ENCODE measurements around the gene RPA4.
"Not testable (repeated sequence)": the region's sequence is repeated elsewhere in the genome, so short reads cannot be mapped to it uniquely, and the experiment has no call there.

RPA4 gene, protein sequence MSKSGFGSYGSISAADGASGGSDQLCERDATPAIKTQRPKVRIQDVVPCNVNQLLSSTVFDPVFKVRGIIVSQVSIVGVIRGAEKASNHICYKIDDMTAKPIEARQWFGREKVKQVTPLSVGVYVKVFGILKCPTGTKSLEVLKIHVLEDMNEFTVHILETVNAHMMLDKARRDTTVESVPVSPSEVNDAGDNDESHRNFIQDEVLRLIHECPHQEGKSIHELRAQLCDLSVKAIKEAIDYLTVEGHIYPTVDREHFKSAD

DNA sequence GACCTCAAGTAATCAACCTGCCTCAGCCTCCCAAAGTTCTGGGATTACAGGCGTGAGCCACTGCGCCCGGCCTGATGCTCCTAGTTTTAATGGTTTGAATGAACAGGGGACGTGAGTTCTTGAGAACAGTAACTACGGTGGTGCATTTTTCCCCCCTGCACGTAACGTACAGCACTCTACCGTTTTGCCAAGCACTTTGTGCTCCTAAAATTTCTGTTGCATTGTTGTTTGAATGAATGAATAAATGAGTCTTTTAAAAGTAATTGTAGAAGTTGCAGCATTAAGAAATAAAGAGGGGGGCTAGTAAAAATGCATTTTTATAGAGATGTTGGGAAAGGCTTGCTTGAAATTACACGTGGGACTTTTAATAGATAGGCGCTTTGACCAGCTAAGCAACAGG is at the start of gene RPA4:
RPA4 (plus strand) TSS at position 301 of the 400 bp plus-strand sequence. CDS start 403 bp downstream, outside the sequence.
- DNase-seq (ENCODE audit: low read depth in 1 of 2, low spot score in 1 of 2) = no peak

DNA sequence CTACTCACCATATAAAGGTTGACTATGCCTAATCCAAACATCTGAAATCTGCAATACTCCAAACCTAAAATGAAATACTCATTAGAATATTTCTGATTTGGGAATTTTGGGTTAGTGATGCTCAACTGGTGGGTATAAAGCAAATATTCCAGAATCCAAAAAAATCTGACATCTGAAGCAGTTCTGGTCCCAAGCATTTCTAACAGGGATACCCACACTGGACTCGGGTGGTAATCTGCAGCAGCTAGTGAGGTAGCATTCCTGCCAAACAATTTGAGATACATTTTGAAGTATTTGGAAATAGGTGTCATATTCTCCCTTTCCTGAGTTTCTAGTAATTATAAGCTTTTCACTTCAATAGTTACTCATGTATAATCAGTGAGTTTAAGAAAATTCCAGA is 49.6 kb upstream of the RPA4 start:
- no peak for DNase-seq (ENCODE audit: low read depth in 1 of 2, low spot score in 1 of 2)

DNA sequence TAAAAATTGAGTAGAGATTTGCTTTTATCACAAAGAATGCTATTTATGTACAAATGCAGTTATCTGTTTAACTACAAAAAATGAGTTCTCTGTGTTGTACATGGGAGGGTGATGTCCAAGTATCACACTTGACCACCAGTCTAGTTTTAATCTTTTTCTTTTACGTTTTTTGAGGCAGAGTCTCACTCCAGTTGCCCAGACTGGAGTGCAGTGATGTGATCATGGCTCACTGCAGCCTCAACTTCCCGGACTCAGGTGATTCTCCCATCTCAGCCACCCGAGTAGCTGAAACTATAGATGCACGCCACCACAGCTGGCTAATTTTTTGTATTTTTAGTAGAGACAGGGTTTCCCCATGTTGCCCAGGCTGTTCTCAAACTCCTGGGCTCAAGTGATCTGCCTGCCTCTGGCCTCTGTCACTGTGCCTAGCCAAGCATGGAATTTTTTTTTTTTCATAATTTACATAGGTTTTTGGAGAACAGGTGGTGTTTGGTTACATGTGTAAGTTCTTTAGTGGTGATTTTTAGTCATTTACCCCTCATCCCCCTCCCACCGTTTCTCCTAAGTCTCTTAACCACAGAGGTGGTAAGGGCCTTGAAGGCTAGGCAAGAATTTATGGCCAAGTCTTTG is 47.9 kb upstream of the RPA4 start:
- DNase-seq (ENCODE audit: low read depth in 1 of 2, low spot score in 1 of 2) = no peak

GRCh38 chrX:96837808-96838207 is 45.9 kb upstream of the RPA4 start:
- no peak for DNase-seq (ENCODE audit: low read depth in 1 of 2, low spot score in 1 of 2)

- DNase-seq (ENCODE audit: low read depth in 1 of 2, low spot score in 1 of 2) = no peak
Measured at GRCh38 chrX:96838537-96838936, 45.2 kb upstream of the RPA4 start.

DNA sequence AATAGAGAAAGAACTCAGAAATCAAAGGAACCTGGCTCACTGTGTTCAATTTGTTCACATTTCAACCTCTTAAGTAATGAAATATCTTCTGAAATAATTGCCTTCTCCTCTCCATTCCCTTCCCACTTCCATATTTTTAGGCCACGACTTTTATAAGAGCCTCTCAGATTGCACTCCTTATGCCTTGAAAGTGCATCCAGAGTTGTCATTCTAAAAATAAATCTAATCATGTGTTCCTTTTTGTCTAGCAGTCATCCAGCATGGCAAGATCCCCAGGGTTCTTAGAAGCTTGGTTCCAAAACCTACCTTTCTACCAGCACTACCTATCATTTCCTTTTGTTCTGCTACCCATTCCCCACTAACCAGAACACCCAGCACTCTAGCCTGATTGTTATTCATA is 42.4 kb upstream of the RPA4 start:
- no peak for DNase-seq (ENCODE audit: low read depth in 1 of 2, low spot score in 1 of 2)

GRCh38 chrX:96841866-96842265 is 41.8 kb upstream of the RPA4 start:
- DNase-seq (ENCODE audit: low read depth in 1 of 2, low spot score in 1 of 2) = not testable (repeated sequence)

GRCh38 chrX:96843566-96843965 is 40.1 kb upstream of the RPA4 start:
- no peak for DNase-seq (ENCODE audit: low read depth in 1 of 2, low spot score in 1 of 2)

DNA sequence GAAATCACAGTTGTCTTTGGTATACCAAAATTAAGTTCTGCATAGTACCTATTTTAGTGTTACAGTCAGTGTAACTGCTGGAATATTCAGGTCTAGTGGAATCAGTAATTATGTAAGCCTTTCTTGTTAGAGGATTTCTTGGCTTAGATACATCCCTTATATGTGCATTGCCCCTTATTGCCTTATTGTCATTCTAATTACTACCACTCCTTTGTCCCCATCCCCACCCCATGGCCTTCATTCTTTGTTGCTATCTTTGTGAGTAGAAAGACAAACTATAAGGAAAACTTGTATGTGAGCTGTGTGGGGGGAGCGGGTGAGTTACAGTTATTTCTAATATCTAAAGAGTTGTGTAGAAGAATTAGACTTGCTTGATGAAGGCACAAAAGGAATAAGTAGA is 36.9 kb upstream of the RPA4 start:
- DNase-seq (ENCODE audit: low read depth in 1 of 2, low spot score in 1 of 2) = no peak

DNA sequence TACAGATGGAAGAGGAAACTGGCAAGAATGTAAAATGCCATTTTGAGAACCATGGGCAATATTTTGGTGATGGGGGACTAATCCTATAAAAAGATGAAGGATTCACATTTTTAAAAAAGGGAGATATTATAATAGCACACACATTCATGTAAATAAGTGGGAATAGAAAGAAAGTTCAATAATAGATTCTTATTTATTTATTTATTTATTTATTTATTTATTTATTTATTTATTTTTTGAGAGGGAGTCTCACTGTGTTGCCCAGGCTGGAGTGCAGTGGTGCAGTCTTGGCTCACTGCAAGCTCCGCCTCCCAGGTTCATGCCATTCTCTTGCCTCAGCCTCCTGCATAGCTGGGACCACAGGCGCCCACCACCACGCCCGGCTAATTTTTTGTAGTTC is 24.3 kb upstream of the RPA4 start:
- DNase-seq (ENCODE audit: low read depth in 1 of 2, low spot score in 1 of 2) = not testable (repeated sequence)

GRCh38 chrX:96861218-96861617 is 22.5 kb upstream of the RPA4 start:
- no peak for DNase-seq (ENCODE audit: low read depth in 1 of 2, low spot score in 1 of 2)

DNA sequence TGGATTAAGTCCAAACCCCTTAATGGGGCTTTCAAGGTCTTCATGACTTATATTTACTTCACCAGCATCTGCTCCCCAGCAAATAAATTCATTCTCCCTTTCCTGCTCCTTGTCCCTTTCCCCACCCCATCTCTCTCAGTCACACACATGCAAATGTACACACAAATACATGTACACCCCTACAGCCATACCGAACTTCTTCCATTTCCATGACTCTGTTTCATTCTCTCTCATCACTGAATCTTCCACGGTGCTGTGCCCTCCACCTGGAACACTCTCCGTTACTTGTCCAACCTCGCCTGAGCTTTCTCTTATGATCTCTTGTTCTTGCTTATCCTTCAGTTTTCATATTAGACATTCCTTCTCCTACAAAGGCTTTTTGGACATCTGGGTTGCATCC is 22.0 kb upstream of the RPA4 start:
- DNase-seq (ENCODE audit: low read depth in 1 of 2, low spot score in 1 of 2) = no peak

- DNase-seq (ENCODE audit: low read depth in 1 of 2, low spot score in 1 of 2) = no peak
Measured at GRCh38 chrX:96884027-96884426, 319 bp downstream of the RPA4 start.

- DNase-seq (ENCODE audit: low read depth in 1 of 2, low spot score in 1 of 2) = no peak
Measured at GRCh38 chrX:96889726-96890125, 6.0 kb downstream of the RPA4 start.

DNA sequence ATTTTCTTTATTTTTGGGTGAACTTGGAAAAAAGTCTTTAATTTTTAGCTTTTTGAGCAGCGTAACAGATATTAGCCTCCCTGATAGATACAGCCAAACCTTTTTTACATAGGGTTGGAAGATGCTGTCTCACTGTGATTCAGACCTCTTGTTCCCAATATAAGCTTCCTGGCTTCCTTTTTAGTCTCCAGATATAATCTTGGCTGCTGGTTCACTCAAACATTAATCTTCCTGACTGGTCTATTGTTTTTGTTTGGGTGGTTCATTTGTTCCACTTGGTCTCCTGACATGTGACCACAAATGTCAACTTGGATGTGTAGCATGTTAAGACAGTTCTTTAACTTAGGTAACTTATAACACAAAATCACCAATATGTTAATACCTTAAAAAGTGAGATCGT is 23.0 kb downstream of the RPA4 start:
- DNase-seq (ENCODE audit: low read depth in 1 of 2, low spot score in 1 of 2) = no peak

- DNase-seq (ENCODE audit: low read depth in 1 of 2, low spot score in 1 of 2) = no peak
Measured at GRCh38 chrX:96907516-96908272, 24.0 kb downstream of the RPA4 start.

DNA sequence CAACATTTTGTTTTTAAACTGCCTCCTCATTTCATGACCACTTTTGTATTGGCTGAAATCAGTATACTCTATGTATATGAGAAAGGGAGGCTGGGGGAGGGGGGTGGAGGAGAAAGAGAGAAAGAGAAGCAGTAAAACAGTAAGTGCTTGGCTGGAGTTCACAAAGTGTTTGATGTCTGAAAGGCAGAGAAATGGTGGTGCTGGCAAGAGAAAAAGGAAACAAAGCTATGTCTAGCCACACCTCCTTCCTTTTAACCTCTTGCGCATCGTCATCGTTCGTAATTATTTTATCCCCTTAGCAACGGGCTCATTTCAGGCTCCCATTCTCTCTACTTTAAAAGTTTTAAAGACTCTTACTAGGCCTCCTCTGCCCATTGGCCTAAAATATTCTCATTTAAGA is 25.6 kb downstream of the RPA4 start:
- no peak for DNase-seq (ENCODE audit: low read depth in 1 of 2, low spot score in 1 of 2)

GRCh38 chrX:96918864-96919263 is 35.2 kb downstream of the RPA4 start:
- no peak for DNase-seq (ENCODE audit: low read depth in 1 of 2, low spot score in 1 of 2)

- no peak for DNase-seq (ENCODE audit: low read depth in 1 of 2, low spot score in 1 of 2)
Measured at GRCh38 chrX:96919672-96920071, 36.0 kb downstream of the RPA4 start.

GRCh38 chrX:96924581-96924980 is 40.9 kb downstream of the RPA4 start:
- DNase-seq (ENCODE audit: low read depth in 1 of 2, low spot score in 1 of 2) = no peak

DNA sequence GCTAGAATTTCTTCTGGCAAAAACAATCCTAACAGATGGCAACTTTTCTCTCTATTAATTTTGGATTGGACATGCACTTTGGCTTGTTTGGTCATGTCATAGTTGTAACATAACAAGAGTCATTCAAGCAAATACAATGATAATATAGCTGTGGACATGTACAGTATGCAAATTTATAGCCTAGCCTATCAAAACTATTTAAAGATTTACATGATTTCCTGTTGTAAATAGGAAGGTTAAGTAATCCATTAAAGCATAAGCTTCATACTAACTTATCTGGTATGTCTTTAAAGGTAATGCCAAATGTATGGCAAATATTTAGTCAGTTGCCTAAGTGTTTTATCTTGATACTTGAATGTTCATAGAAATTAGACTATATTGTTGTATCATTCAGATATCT is 45.3 kb downstream of the RPA4 start:
- DNase-seq (ENCODE audit: low read depth in 1 of 2, low spot score in 1 of 2) = no peak
